Inferior parietal cortex (tissue), 1 donor: ENCODE results near the gene MTNR1B.

ENCODE experiments used
- DNase-seq: peaks from one replicate; pipeline ENCODE4 v3.0.0-alpha.2; 2016; ENCODE audit errors: extremely low spot score

Gene MTNR1B

DNA sequence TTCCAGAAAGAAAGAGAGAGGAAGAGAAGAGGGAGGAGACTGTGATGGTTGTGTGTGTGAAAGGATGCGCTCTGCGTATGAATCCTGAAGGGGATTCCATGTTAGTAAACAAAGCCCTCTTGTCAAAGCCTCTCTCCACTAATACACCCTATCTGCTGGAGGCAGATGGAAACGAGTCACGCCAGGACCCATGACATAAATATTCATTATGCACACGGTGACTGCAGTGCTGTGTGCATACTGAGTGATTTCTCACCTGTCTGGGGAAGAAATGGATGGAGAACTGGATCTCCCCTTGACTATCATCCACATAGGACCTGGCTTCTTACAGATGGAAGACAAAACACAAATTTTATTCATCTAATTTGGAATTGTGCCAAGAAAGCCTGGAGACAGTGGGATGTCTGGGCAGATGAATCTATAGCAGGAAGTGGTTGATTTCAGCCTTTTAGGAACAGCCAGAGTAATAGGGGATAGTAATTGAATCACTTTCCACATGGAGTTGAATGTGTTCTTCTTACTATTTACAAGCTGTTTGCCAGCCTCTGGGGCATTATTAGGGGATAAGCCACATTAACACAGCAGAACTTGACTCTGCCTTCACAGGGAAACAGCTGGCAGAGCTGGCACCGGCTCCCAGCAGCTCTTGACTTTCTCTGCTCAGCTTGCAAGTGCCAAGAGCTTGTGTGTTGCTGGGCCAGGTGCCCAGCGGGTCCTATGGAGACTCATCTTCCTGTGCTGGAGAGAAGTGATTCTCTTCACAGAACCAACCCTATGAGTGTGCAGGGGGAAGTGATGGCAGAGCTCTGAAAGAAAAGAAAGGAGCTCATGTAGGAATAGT, 9.0 kb downstream of the MTNR1B start:
- peak; percentile 48 for DNase-seq

DNA sequence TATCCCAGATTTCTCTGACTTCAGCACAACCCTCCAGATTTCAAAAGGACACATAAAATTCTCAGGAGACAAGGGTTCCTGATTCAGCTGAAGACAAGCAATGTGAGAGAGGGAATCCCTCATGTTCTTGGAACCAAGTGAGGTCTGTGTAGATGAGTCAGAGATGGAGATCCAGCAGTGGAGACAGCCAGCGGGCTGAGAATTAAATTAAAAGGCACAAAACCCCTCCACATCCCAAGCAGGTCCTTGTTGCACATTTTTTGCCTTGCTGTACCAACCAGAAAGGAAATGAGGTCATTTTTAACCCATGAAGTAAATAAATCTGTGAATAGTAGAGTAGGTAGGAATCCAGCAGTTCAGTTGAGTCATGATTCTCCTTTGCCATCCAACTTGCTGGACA, 9.7 kb downstream of the MTNR1B start:
- peak; percentile 45 for DNase-seq

GRCh38 chr11:92980312-92980711, 10.9 kb downstream of the MTNR1B start:
- no peak for DNase-seq

DNA sequence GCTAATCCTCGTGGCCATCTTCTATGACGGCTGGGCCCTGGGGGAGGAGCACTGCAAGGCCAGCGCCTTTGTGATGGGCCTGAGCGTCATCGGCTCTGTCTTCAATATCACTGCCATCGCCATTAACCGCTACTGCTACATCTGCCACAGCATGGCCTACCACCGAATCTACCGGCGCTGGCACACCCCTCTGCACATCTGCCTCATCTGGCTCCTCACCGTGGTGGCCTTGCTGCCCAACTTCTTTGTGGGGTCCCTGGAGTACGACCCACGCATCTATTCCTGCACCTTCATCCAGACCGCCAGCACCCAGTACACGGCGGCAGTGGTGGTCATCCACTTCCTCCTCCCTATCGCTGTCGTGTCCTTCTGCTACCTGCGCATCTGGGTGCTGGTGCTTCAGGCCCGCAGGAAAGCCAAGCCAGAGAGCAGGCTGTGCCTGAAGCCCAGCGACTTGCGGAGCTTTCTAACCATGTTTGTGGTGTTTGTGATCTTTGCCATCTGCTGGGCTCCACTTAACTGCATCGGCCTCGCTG, 12.1 kb downstream of the MTNR1B start:
- no peak for DNase-seq

GRCh38 chr11:92986585-92986984, 17.1 kb downstream of the MTNR1B start:
- no peak for DNase-seq

DNA sequence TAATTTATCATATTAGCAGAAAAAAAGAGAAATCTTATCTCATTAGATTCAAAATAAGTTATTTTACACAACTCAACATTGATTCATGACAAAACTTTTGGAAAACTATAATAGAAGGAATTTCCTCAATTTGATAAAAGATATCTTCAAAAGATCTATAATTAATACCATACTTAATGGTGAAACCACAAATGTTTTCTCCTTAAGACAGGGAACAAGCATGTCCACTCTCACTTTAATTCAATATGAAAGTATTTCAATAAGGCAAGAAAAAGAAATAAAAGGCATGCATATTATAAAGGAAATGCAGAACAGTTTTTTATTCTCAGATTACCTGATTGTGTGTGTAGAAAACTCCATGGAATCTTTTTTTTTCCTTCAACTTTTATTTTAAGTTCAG, 23.6 kb downstream of the MTNR1B start:
- DNase-seq: no peak

- no peak for DNase-seq
Measured at GRCh38 chr11:93000511-93001476, 31.3 kb downstream of the MTNR1B start.

DNA sequence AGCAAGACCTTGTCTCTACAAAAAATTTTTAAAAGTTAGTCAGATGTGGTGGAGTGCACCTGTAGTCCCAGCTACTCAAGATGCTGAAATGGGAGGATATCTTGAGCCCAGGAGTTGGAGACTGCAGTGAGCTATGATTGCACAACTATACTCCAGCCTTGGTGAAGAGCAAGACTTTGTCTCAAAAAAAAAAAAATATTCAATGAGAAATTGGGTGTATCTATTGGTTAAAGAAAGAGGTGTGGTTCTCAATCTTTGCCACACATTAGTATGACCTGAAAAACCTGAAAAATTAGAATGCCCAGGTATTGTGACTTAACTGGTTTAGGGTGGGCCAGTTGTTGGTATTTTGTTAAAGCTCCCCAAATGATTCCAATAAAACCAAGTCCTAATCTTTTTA, 32.4 kb downstream of the MTNR1B start:
- DNase-seq: no peak

DNA sequence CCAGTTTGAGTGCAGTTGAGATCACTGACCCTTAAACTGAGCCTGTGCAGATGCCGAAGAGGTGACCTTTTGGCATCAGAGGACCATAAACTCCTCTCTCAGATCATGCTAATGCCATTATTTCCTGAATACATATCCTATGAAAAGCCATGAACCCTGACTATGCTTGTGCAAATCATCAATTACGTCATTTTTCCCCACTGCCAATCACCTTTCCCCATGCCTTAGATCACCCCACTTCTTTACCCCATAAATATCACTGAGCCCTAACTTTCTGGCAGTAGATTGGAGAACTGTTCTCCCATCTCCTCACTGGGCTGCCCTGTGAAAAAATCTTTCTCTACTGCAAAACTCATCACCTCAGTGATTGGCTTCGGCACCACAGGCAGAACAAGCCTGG, 32.9 kb downstream of the MTNR1B start:
- DNase-seq: no peak

- DNase-seq: no peak
Measured at GRCh38 chr11:93005239-93005638, 35.8 kb downstream of the MTNR1B start.

- no peak for DNase-seq
Measured at GRCh38 chr11:93013646-93014045, 44.2 kb downstream of the MTNR1B start.

DNA sequence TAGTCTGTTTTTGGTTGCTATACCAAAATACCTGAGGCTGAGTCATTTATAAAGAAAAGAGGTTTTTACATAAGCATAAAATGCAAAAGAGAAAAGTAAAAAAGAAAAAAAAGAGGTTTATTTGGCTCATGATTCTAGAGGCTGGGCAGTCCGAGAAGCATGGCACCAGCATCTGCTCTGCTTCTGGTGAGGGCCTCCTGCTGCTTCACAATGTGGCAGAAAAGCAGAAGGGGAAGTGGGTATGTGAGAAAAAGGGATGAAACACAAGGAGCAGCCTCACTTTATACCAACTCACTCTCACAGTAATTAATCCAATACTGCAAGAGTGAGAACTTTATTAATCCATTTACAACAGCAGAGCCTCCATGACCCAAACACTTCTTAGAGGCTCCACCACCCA, 47.1 kb downstream of the MTNR1B start:
- no peak for DNase-seq

DNA sequence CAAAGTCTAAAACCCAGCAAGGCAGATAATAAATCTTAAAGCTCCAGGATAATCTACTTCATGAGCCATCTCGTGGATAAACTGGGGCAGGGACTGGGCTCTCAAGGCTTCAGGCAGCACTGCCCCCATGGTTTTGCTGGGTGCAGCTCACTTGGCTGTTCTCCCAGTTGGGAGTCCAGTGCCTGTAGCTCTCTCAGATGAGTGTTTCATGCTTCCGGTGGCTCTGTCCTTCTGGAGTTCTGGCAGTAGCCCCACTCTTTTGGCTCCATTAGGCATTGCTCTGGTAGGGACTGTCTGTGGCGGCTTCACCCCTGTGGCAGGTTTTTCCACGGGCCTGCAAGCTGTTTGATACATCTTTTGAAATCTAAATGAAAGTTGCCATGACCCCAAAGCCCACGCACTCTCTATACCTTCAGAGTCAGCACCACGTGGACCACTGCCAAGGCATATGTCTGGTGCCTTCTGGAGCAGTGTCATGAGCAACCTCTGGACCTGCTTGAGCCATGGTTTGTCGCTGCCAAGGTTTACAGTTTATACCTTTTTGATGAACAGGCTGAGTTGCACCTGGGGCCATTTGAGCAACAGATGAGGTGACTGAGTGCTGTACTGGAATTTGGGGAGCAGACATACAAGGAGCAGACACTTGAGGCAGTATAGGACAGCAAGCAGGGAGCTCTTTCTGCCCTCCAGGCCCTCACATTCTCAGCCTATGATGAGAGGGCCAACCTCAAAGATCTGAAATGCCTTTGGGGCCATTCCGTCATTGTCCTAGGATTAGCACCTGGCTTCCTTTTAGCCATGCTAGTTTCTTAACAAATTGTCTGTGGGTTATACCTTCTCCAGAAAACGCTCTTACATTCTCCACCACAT, 48.6 kb downstream of the MTNR1B start:
- DNase-seq: no peak

DNA sequence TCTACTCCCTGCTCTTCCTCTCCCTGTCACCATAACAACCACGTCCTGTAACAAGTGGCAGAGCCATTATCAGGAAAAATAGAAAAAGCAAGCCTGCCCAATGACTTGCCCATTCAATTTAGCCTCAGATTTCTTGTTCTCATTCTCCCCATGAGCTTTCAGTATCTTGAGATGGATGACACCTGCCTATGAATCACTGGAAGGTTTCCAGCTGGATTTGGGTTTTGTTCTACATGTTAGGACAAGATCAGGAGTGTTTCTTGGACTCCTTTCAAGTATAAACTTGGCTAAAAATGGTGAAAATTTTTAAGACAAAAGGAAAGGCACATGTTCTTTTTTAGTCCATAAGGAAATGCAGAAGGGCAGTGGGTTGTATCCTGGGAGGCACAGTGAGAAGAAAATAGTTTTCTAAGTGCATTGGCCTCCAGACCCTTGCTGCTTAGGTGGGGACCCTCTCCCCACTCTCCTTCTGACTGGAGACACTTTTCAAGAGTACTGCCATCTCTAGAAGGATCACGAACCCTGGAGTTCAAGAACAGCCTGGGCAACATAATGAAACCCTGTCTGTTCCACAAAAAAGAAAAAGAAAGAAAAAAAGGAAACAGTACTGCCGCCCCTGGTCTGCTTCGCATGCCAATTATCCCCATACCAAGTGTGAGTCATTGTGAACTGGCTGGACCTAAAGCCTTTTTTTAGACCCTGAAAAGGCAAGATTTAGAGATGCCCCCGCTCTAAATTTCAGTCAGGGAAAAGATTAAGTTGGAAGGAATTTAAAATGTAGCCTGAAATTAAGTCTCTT, 51.0 kb downstream of the MTNR1B start:
- DNase-seq: peak; percentile 43

GRCh38 chr11:93024369-93024768, 54.9 kb downstream of the MTNR1B start:
- no peak for DNase-seq

DNA sequence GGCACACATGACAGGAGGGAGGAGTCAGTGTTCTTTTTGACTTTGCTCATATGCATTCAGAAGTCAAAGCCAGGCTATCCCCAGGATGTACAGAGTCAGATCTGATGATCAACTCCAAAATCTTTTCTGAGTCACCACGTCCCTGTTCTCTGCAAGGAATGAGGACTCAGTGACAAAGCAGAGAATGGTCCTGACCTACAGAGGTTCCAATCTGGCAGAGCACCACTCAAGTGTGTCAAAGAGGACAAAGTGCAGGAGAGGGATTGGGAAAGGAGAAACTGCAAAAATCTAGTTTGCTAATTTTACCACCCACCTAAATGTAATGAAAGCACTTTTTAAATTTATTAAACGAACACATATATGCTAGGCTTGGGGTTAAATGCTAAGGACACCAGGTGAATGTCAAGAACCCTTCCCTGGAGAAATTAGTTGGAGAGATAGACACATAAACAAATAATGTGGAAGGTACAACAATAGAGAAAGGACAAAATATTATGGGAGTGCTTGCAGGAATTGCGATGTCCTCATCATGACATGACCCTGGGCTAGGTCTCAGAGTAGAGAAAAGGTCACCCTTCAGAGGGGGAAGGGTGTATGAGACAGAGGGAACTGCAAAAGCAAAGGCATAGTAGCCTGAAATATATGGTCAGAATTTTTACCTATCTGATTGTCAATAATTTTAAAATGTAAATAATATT, 56.3 kb downstream of the MTNR1B start:
- DNase-seq: no peak

GRCh38 chr11:93028960-93029522, 59.6 kb downstream of the MTNR1B start:
- DNase-seq: no peak

- no peak for DNase-seq
Measured at GRCh38 chr11:93031386-93031785, 61.9 kb downstream of the MTNR1B start.
